OCI-LY1 (cell line): ENCODE data around the gene ZNF639.
"Not testable (repeated sequence)": the region's sequence is repeated elsewhere in the genome, so short reads cannot be mapped to it uniquely, and the experiment has no call there.

ENCODE experiments used
- H2AFZ ChIP-seq: fragments of 200-600 bp; sonication (generic), shearing (Covaris generic); 2 replicates; pipeline ENCODE4 v1.6.0; 2014; ENCODE audit warnings: antibody characterized with exemption, mild to moderate bottlenecking, low read length
- H3F3A ChIP-seq: fragments of 200-600 bp; sonication (generic), shearing (Covaris generic); 2 replicates; pipeline ENCODE4 v1.6.0; 2014; ENCODE audit warnings: mild to moderate bottlenecking, antibody characterized with exemption, low read length, moderate library complexity; ENCODE audit not compliant: insufficient read depth
- H3K27ac ChIP-seq: fragments of 200-600 bp; sonication (generic); 2 replicates; pipeline ENCODE4 v1.5.1; 2014; ENCODE audit warnings: low read length, mixed run types, mild to moderate bottlenecking, low read depth; ENCODE audit not compliant: poor library complexity, severe bottlenecking
- H3K27me3 ChIP-seq: fragments of 200-600 bp; sonication (generic); 2 replicates; pipeline ENCODE4 v1.6.0; 2014; ENCODE audit warnings: antibody characterized with exemption, mild to moderate bottlenecking, low read length, moderate library complexity; ENCODE audit not compliant: insufficient read depth
- H3K36me3 ChIP-seq: fragments of 200-600 bp; sonication (generic); 2 replicates; pipeline ENCODE4 v1.6.1; 2014; ENCODE audit warnings: mild to moderate bottlenecking, antibody characterized with exemption, low read length, moderate library complexity, mixed read lengths; ENCODE audit not compliant: insufficient read depth
- H3K4me1 ChIP-seq: fragments of 200-600 bp; sonication (generic); 2 replicates; pipeline ENCODE4 v1.5.1; 2014; ENCODE audit warnings: mild to moderate bottlenecking, low read length, moderate library complexity; ENCODE audit not compliant: insufficient read depth, severe bottlenecking
- H3K4me2 ChIP-seq: fragments of 200-600 bp; sonication (generic), shearing (Covaris generic); 2 replicates; pipeline ENCODE4 v1.6.1; 2014; ENCODE audit warnings: low read length
- H3K4me3 ChIP-seq: fragments of 200-600 bp; sonication (generic); 2 replicates; pipeline ENCODE4 v1.5.1; 2014; ENCODE audit warnings: low read length, low read depth, mild to moderate bottlenecking, mixed read lengths; ENCODE audit not compliant: poor library complexity, severe bottlenecking
- H3K79me2 ChIP-seq: fragments of 200-600 bp; shearing (Covaris generic); 2 replicates; pipeline ENCODE4 v1.6.1; 2016; ENCODE audit warnings: mixed run types, low read length, mixed read lengths; ENCODE audit not compliant: insufficient read depth
- H3K9ac ChIP-seq: fragments of 200-600 bp; sonication (generic), shearing (Covaris generic); 2 replicates; pipeline ENCODE4 v1.6.1; 2014; ENCODE audit warnings: mild to moderate bottlenecking, low read length, mixed read lengths
- H3K9me2 ChIP-seq: fragments of 200-600 bp; sonication (generic), shearing (Covaris generic); 2 replicates; pipeline ENCODE4 v1.6.1; 2014; ENCODE audit warnings: low read depth, mild to moderate bottlenecking, low read length, mixed read lengths
- H3K9me3 ChIP-seq: fragments of 200-600 bp; shearing (Covaris generic); 2 replicates; pipeline ENCODE4 v1.6.1; 2014; ENCODE audit warnings: low read length, mixed read lengths
- H4K20me1 ChIP-seq: fragments of 200-600 bp; sonication (generic), shearing (Covaris generic); 2 replicates; pipeline ENCODE4 v1.6.0; 2016; ENCODE audit warnings: mild to moderate bottlenecking, low read length; ENCODE audit not compliant: insufficient read depth
- EZH2 ChIP-seq: fragments of 200-600 bp; sonication (generic), shearing (Covaris generic); IDR thresholded peaks from 2 replicates; pipeline ENCODE4 v1.8.0; 2017; ENCODE audit warnings: borderline replicate concordance, mixed run types, mild to moderate bottlenecking, antibody characterized with exemption, low read length, moderate library complexity, mixed read lengths
- TF ChIP-seq, protein P1 (sequence below): fragments of 200-600 bp; sonication (generic), shearing (Covaris generic); IDR thresholded peaks from 2 replicates; pipeline ENCODE4 v1.5.1; 2017; ENCODE audit warnings: mild to moderate bottlenecking, antibody characterized with exemption, low read length, moderate library complexity, mixed read lengths

ZNF639 gene, protein sequence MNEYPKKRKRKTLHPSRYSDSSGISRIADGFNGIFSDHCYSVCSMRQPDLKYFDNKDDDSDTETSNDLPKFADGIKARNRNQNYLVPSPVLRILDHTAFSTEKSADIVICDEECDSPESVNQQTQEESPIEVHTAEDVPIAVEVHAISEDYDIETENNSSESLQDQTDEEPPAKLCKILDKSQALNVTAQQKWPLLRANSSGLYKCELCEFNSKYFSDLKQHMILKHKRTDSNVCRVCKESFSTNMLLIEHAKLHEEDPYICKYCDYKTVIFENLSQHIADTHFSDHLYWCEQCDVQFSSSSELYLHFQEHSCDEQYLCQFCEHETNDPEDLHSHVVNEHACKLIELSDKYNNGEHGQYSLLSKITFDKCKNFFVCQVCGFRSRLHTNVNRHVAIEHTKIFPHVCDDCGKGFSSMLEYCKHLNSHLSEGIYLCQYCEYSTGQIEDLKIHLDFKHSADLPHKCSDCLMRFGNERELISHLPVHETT

DNA sequence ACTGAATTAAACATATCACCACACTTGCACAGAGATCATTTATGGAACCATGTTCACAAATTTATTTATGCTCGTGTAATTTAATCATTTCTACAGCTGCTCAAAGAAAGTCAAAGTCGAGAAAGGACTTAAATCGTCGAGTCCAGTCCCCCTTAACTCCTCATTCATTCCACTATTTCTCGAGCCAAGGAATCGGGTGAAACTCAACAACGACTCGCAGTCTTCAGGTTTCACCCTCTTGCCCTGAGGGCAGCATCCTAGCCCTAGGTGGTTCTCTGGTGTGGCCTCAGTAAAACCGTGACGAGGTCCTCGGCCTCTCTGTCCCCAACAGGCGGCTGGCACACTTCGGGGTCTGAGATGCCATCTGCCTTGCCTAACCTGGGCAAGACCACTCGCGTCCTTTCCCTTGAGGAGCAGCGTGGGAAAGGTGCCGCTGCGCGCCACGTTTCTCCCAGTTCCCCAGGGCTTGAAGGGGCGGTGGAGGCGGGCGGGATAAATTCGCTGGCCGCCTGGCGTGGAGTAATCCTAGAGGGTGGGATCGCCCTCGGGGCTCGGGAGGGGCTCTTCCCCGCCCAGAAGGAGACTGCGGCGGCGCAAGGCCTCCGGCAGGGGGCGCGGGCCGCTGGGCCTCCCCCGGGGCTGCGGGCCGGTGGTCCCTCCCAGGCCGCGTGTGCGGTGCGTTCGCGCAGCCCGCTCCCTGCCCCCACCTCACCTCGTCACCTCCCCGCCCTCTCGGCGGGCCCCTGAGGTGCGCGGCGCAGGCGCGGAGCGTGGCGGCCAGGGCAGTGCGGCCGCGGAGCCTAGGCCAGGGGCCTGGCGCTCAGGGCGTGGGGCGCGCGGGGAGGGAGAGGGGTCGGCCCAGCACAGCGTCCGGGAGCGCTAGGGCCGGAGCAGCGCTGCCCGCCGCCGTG, at the start of gene ZNF639:
Gene ZNF639, plus strand, starts transcription at position 746 of the 911 bp plus-strand sequence. CDS start 5,263 bp downstream, outside the sequence.
- peak within 1 kb of the TSS; percentile 21 for H2AFZ ChIP-seq
- H3K79me2 ChIP-seq = peaks cover 42% of the 10 kb centered on the region
- H3K4me3 ChIP-seq = peak within 1 kb of the TSS; percentile 93
- no peaks in the 10 kb centered on the region for H3K9me3 ChIP-seq
- H3K27ac ChIP-seq = peak within 1 kb of the TSS; percentile 60
- no peaks in the 10 kb centered on the region for H3K27me3 ChIP-seq
- H3K9me2 ChIP-seq = no peaks in the 10 kb centered on the region
- no peaks in the 10 kb centered on the region for H3F3A ChIP-seq
- TF ChIP-seq EZH2 = no peak
- TF ChIP-seq, protein P1, sequence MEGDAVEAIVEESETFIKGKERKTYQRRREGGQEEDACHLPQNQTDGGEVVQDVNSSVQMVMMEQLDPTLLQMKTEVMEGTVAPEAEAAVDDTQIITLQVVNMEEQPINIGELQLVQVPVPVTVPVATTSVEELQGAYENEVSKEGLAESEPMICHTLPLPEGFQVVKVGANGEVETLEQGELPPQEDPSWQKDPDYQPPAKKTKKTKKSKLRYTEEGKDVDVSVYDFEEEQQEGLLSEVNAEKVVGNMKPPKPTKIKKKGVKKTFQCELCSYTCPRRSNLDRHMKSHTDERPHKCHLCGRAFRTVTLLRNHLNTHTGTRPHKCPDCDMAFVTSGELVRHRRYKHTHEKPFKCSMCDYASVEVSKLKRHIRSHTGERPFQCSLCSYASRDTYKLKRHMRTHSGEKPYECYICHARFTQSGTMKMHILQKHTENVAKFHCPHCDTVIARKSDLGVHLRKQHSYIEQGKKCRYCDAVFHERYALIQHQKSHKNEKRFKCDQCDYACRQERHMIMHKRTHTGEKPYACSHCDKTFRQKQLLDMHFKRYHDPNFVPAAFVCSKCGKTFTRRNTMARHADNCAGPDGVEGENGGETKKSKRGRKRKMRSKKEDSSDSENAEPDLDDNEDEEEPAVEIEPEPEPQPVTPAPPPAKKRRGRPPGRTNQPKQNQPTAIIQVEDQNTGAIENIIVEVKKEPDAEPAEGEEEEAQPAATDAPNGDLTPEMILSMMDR = peak; percentile 92
- no peaks in the 10 kb centered on the region for H4K20me1 ChIP-seq
- H3K4me1 ChIP-seq = peaks cover 33% of the 10 kb centered on the region
- H3K36me3 ChIP-seq = peaks cover 25% of the 10 kb centered on the region
- H3K9ac ChIP-seq = peak within 1 kb of the TSS; percentile 94
- H3K4me2 ChIP-seq = peak within 1 kb of the TSS; percentile 89

DNA sequence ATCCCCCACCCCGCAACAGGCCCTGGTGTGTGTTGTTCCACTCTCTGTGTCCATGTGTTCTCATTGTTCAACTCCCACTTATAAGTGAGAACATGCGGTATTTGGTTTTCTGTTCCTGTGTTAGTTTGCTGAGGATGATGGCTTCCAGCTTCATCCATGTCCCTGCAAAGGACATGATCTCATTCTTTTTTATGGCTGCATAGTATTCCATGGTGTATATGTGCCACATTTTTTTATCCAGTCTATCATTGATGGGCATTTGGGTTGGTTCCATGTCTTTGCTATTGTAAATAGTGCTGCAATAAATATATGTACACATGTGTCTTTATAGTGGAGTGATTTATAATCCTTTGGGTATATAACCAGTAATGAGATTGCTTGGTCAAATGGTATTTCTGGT, 48.4 kb upstream of the ZNF639 start:
- H4K20me1 ChIP-seq, H3K9me2 ChIP-seq, H2AFZ ChIP-seq, H3K27me3 ChIP-seq, H3K79me2 ChIP-seq, H3K27ac ChIP-seq, H3K9me3 ChIP-seq, H3F3A ChIP-seq, H3K36me3 ChIP-seq, H3K4me3 ChIP-seq, H3K9ac ChIP-seq, H3K4me1 ChIP-seq, H3K4me2 ChIP-seq: not testable (repeated sequence)

DNA sequence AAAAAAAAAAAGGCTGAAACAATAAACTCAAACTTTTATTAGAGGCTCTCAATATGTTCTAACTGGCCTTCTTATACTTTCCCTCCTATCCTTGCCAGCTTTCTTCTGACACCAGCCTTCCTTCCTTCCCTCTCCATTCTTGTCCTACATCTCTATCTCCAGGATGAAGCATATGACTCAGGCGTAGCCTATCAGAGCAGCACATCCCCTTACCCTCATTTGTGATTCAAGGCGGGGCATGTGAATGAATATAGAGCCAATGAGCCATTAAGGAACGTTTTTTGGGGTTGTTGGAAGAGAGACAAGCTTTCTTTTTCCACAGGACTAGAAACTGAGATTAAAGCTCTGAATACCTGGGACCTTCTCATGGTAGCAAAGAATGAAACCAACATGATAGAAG, 46.8 kb upstream of the ZNF639 start:
- Histone ChIP-seq H3K9ac (no peak overlapping the region), H3K4me1 (no peaks in the 10 kb centered on the region), H3K36me3 (no peaks in the 10 kb centered on the region), H3K4me2 (no peak overlapping the region), H3K4me3 (no peak overlapping the region), H3K9me3 (no peaks in the 10 kb centered on the region), H2AFZ (no peak overlapping the region), H3K79me2 (no peaks in the 10 kb centered on the region), H3K9me2 (no peaks in the 10 kb centered on the region), H4K20me1 (no peaks in the 10 kb centered on the region), H3K27ac (no peak overlapping the region), H3K27me3 (no peaks in the 10 kb centered on the region), H3F3A (no peaks in the 10 kb centered on the region)
- no peak for TF ChIP-seq EZH2
- TF ChIP-seq, protein P1 = no peak
